Measurements from ENCODE around the gene GMEB2. TPM values are rescaled to one million over a fixed set of nuclear protein-coding genes. Genes with fewer than 3 reads are reported as not detected.
A peak's percentile ranks its signal among the peaks of the same experiment; 100 is the strongest.

GMEB2 gene
- total RNA-seq, 1 experiment from 2014 or later = 18.8 TPM

DNA sequence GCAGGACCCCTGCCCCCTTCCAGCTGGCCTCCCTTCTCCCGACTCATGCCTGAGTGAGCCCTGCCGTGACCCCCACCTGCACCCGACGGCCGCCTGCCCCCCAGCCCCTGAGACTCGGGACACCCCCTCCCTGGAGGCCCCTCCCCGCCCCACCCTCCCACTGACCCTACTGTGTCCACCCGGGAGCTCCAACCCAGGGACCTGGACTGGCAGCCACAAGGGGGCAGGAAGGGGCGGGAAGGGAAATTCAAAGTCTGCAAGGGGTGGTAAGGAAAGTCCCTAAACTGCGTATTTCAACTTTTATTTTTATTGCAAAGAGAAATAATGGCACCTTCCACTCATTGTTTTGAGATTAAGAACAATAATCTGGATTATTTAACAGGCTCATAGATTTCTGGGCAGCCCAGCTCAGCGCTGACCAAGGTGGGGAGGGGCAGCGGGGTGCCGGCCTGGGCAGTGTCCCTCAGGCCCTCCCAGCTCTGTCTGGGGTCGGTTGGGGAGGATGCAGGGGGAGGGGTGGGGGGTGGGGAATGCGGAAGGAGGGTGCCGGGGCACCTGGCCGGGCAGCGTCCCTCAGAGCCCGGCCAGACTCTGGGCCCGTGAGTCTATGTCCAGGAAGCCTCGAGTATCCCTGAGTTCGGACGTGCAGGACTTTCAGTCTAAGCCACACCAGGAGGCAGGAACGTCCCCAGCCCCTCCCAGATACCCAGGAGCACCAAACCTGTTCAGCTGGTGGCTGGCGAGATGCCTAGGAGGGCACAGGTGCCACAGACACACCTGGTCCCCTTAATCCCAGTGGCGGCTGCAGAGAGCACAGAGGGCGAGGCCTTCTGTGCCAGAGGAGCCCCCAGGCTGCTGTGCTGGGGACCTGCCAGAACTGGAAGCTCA, 88.5 kb downstream of the GMEB2 start:
- H3K4me1 Mint-ChIP-seq (ENCODE audit: low read depth, unreplicated experiment) = peaks cover 58% of the 10 kb centered on the region
- H3K36me3 Mint-ChIP-seq (ENCODE audit: insufficient read depth, unreplicated experiment) = peaks cover 55% of the 10 kb centered on the region
- H3K27ac Mint-ChIP-seq (ENCODE audit: unreplicated experiment) = peak overlapping the region; percentile 84
- intact Hi-C loops (cut with micrococcal nuclease; ENCODE audit: unreplicated experiment) = loop anchor here (2.0 to 5.0 kb wide), 5 partner anchors 39 to 434 kb away; partner anchors contain the start of genes GMEB2 and TPD52L2
- no peaks in the 10 kb centered on the region for H3K9me3 Mint-ChIP-seq (ENCODE audit: low read depth, unreplicated experiment)
- CTCF ChIA-PET = interaction anchor here (0.7 to 3.2 kb wide), 44 partner anchors 8 to 586 kb away, joined by 3 to 37 read pairs (median 5); partner anchors contain the start of genes ARFRP1, GMEB2, HELZ2 and PPDPF
- no TSS peak for BruUV-seq (replicated peaks)
- H3K4me3 Mint-ChIP-seq (ENCODE audit: low read depth, unreplicated experiment) = peak overlapping the region; percentile 89
- TF ChIP-seq, protein P1, sequence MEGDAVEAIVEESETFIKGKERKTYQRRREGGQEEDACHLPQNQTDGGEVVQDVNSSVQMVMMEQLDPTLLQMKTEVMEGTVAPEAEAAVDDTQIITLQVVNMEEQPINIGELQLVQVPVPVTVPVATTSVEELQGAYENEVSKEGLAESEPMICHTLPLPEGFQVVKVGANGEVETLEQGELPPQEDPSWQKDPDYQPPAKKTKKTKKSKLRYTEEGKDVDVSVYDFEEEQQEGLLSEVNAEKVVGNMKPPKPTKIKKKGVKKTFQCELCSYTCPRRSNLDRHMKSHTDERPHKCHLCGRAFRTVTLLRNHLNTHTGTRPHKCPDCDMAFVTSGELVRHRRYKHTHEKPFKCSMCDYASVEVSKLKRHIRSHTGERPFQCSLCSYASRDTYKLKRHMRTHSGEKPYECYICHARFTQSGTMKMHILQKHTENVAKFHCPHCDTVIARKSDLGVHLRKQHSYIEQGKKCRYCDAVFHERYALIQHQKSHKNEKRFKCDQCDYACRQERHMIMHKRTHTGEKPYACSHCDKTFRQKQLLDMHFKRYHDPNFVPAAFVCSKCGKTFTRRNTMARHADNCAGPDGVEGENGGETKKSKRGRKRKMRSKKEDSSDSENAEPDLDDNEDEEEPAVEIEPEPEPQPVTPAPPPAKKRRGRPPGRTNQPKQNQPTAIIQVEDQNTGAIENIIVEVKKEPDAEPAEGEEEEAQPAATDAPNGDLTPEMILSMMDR (IDR thresholded peaks at IDR 0.05; ENCODE audit: unreplicated experiment) = no peak
- H3K27me3 Mint-ChIP-seq (ENCODE audit: unreplicated experiment) = peaks cover 4% of the 10 kb centered on the region
- DNase-seq = peak; percentile 97

Other genes starting within 250 kb of the GMEB2 start
- 0.07 and 0.38 TPM in 2 replicates for gene KCNQ2, start 154.4 kb downstream of the GMEB2 start, total RNA-seq (2022)
- gene EEF1A2, start 128.0 kb downstream of the GMEB2 start, total RNA-seq (2022) = 359 and 393 TPM in 2 replicates
- gene PPDPF, start 106.3 kb downstream of the GMEB2 start, total RNA-seq (2022) = 517 and 545 TPM in 2 replicates
- 15.9 and 22.5 TPM in 2 replicates for gene PTK6, start 89.7 kb downstream of the GMEB2 start, total RNA-seq (2022)
- not detected in 2 replicates for gene SRMS, start 79.4 kb downstream of the GMEB2 start, total RNA-seq (2022)
- gene FNDC11, start 72.9 kb downstream of the GMEB2 start, total RNA-seq (2022) = 0.24 TPM in 1 of 2 replicates, not detected in the other
- gene HELZ2, start 52.9 kb downstream of the GMEB2 start, total RNA-seq (2022) = 135 and 281 TPM in 2 replicates
- gene STMN3, start 26.3 kb upstream of the GMEB2 start, total RNA-seq (2022) = 2.0 and 2.3 TPM in 2 replicates
- 39.1 and 39.8 TPM in 2 replicates for gene RTEL1, start 31.2 kb upstream of the GMEB2 start, total RNA-seq (2022)
- not detected in 2 replicates for gene TNFRSF6B, start 69.6 kb upstream of the GMEB2 start, total RNA-seq (2022)
- gene ARFRP1, start 80.9 kb upstream of the GMEB2 start, total RNA-seq (2022) = 74.0 and 85.1 TPM in 2 replicates
- 47.0 and 48.4 TPM in 2 replicates for gene ZGPAT, start 80.9 kb upstream of the GMEB2 start, total RNA-seq (2022)
- gene LIME1, start 109.6 kb upstream of the GMEB2 start, total RNA-seq (2022) = 25.8 and 27.1 TPM in 2 replicates
- gene SLC2A4RG, start 112.7 kb upstream of the GMEB2 start, total RNA-seq (2022) = 163 and 169 TPM in 2 replicates
- gene ZBTB46, start 204.2 kb upstream of the GMEB2 start, total RNA-seq (2022) = 2.5 and 3.2 TPM in 2 replicates
- 0.24 TPM in 1 of 2 replicates, not detected in the other for gene ABHD16B, start 234.4 kb upstream of the GMEB2 start, total RNA-seq (2022)
- 192 and 197 TPM in 2 replicates for gene TPD52L2, start 238.2 kb upstream of the GMEB2 start, total RNA-seq (2022)

Data from Calu3 (cell line).